Caki2 (cell line): Measurements from ENCODE around the gene ZDHHC9. TPM values are rescaled to one million over a fixed set of nuclear protein-coding genes. Genes with fewer than 3 reads are reported as not detected.

Experiments used
- DNase-seq: peaks from one replicate; pipeline ENCODE4 v3.0.0-alpha.2; 2015; ENCODE audit warnings: low read depth
- in situ Hi-C: cut with HindIII; loops from 2 replicates; pipeline ENCODE4 v1.10.0; 2016; ENCODE audit warnings: low sequenced_read_pairs, low pct_unique_long_range_greater_than_20kb, mixed read lengths
- total RNA-seq: library from RNA; depleted of rRNA; stranded (reverse); fragments of >200 nt; shearing (Covaris generic); gene quantifications from 2 replicates; pipeline ENCODE4 v1.2.3, GENCODE V29; 2014; ENCODE audit warnings: low replicate concordance

ZDHHC9 gene
- total RNA-seq, 1 experiment from 2014 or later, result 13.1 TPM

DNA sequence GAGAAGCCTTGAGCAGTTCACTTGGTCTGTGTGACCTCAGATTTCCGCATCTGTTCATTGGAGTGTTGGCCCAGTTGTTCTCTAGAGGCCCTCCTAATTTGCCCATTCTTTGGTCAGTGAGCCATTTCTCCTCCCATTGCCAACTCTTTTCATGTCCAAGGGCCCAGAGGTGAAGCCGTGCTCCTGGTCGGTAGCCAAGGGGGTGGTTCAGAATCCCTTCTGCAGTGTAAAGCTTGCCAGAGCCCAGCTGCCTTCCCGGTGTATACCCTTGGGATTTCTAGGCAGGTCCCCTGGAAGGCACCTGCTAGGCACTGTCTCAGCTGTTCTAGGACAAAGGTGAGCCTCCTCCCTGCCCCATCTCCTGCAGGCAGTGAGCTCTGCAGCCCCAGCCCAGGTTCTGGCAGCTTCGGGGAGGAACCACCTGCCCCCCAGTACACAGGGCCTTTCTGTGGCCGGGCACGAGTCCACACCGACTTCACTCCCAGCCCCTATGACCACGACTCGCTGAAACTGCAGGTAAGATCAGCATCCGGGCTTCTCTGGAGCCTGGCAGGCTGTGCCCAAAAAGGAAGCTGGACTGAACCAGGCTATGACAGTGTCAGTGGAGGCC lies 51.6 kb downstream of the ZDHHC9 start:
- in situ Hi-C loops, result no loop called here

DNA sequence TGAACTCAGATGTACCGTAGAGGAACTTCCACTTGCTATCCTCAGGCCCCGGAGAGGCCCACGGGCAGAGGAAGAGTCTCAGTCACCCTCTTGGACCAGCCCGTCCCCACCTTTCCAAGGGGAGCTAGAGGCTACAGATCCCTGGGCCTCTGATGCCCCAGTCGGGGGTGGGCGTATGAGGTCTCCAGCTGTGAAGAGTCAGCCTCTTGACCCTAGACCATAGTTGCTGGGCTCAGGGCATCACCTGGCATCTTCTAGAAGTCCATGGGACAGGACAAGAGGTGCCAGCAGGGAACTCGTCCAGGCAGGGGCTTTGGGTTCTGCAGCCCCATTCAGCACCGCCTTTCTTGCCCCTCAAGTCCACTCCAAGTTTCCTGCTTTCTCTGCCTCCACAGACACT lies 52.4 kb downstream of the ZDHHC9 start:
- in situ Hi-C loops, result no loop called here

More for the DNA sequence above, 51.6 kb downstream of the ZDHHC9 start:
- no peak for DNase-seq

DNA sequence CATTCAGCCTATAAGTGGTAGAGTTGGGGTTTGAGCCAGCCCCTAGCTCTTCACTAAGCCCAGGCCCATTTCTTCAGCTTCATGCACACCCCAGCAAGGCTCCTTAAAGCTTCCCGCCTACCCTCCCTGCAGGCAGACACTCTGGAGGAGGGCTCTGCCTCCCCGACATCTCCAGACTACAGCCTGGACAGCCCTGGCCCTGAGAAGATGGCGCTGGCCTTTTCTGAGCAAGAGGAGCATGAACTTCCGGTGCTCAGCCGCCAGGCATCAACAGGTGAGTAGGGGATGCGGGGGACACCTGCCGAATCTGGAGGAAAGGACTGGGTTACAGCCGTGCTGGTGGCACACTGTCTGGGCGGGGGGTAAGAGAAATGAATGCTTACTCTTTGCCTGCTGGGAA lies 52.9 kb downstream of the ZDHHC9 start:
- DNase-seq, result no peak
- in situ Hi-C loops, result no loop called here

More for the DNA sequence above, 52.4 kb downstream of the ZDHHC9 start:
- no peak for DNase-seq

DNA sequence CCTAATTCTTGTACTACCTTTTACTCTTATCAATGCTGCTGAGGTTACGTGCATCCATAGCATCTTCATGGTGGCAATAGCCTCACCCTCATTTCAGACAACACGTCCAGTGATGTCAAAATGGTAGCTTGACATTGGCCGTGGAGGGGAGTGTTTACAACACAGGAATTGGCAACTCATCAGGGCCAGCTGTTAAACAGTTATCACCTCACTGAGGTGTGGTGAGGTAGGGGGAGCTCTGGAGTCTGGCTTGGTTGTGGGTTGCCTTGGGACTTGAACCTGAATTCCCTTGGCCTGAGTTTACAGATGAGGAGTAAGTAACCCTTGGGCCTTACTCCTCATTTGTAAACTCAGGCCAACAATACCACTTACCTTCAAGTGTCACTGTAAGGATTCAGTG lies 53.5 kb downstream of the ZDHHC9 start:
- no peak for DNase-seq
- in situ Hi-C loops, result no loop called here

DNA sequence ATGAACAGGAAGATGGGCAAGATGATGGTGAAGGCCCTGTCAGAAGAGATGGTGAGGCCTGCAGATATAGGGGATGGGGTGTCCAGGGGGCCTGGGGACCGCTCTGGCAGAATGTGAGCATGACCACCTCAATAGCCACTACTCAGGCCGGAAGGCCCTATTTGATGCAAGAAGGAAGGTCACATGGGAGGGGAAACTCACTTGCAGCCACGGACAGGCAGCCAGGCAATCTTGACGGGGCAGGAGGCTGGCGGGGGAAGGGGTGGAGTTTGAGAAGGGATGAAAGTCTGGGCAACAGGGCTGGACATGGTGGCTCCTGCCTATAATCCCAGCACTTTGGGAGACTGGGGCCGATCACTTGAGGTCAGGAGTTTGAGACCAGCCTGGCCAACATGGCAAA lies 55.2 kb downstream of the ZDHHC9 start:
- in situ Hi-C loops, result no loop called here
- no peak for DNase-seq

DNA sequence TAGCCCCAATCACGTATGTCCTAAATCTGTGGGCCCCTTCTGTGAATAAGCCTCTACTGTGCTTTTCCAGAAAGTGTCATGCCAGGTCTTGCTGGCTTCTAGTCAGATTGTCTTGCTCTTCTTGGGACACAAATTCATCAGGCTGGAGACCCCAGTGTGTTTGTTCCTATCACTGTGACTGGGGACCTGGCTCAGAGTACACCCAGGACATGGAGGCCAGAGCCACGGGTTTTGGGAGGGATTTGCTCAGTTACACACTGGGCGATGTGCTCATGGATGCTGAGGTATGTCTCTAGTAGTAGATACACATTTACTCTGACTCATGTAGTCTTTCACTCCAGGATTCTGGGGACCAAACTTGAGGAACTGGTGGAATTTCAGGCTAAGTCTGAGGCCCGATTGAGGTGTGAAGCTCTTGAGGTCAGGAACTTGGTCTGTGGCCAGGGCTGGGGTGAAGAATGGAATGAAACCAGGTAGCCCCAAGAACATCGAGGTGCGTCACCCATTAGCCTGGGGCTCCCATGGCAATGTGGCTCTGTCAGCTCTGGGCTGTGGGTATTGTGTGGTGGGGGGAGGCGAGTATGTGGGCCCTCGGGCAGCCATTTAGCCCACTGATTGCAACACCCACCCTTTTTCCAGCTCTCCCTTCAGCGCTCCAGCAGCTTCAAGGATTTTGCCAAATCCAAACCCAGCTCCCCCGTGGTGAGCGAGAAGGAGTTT lies 56.2 kb downstream of the ZDHHC9 start:
- in situ Hi-C loops, result no loop called here
- DNase-seq, result no peak

DNA sequence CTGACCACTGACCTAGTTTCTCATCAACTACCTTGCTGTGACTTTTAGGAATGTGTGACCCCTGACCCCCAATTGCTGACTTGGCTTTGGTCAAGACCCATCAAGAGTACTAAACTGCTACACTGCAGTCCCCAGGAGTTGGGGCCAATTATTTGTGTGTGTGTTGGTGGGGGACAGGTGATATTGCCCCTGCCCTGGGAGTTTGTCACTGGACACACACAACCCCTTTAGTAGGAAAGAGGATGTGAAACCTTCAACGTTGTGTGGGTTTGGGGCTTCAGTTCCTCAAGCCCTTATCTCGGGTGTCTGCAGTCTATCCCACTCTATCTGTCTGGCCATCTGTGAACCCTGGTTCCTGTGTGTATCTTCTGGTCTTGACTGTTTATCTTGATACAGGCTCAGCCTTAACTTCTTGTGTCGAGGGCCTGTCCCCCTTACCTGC lies 57.5 kb downstream of the ZDHHC9 start:
- in situ Hi-C loops, result no loop called here
- DNase-seq, result no peak

DNA sequence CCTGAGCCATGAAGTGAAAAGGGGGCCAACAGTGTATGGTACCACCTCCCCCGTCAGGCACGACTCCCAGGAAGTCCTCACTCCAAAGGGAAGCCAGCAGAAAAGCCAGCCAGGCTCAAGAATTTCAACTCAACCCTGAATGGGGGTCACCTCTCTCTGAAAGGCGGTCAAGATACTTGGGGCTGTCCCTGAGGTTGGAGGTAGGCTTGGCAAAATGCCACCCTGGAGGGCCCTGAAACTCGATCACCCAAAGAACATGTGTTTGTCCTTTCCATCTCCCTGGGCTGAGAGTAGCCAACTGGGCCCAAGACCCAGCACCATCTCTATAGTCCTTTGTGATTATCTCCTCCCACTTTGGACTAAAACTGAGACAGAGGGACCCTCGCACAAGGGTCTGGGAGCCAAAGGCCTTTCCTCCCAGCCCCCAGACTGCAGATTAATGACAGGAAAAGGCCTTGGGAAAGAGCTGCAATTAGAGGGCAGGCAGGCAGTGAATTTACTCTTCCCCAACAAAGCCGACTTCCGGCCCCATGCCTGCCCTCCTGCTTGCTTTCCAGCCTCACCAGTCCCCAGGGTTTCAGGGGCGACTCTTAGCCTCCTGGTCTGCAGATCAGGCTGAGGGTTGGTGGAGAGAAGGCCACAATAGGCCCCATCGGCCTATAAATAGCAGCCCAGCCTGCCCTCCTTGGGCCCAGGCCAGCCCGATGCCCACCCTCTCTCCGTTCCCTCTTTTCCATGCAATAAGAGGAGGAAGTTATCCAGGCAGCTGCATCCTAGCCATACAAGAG lies 58.3 kb downstream of the ZDHHC9 start:
- in situ Hi-C loops, result no loop called here
- no peak for DNase-seq

DNA sequence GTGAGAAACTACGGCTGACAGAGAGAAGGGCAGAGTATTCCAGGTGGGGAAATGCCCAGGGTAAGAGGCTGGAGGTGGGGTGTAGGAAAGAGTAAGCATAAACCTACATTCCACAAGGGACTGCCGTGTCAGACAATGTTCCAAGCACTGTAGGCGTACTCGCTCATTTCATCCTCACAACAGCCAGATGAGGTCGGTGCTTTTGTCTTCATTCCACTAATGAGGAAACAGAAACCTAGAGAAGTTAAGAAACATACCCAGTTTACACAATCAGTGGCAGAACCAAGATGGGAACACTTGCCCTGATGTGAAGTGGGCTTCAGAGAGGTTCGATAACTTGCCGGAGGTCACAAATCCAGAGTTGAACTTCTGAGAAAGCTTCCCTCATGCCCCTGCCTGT lies 59.3 kb downstream of the ZDHHC9 start:
- in situ Hi-C loops, result no loop called here
- DNase-seq, result no peak

DNA sequence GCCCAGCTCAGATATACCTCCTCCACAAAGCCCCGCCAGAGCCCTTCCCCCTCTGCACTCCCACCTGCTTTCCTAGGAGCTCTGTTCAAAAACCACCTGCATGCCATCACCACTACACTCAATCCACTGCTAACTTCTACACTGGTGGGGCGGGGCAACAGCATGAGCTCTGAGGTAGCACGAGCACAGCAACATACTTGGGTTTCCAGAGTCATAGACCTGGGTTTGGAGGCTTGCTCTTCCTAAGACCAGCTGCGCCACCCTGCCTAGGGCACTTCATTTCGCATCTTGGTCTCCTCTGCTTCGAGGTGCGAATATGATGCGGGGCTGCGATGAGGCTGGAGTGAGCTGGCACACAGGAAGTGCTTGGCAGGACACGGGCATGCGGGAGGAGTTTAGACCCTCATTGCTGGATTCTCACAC lies 60.4 kb downstream of the ZDHHC9 start:
- no peak for DNase-seq
- in situ Hi-C loops, result no loop called here

DNA sequence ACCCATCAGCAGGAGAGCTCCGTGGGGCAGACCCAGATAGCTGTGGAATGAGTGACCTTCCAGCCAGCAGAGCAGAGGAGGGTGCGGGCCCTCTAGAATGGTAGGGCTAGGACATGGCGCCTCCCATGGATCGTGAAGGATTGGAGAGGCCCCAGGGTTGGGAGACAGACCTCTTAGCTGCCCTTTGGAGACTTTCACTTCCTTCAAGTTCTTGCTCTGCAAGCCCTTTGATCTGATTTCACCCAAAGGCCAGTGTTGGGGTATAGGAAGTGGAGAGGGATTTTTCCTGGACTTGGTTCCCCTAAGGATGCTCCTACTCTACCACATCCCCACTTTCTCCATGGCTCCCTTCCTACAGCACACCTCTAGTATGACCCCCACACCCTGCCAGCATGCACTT lies 61.0 kb downstream of the ZDHHC9 start:
- in situ Hi-C loops, result no loop called here
- DNase-seq, result no peak

DNA sequence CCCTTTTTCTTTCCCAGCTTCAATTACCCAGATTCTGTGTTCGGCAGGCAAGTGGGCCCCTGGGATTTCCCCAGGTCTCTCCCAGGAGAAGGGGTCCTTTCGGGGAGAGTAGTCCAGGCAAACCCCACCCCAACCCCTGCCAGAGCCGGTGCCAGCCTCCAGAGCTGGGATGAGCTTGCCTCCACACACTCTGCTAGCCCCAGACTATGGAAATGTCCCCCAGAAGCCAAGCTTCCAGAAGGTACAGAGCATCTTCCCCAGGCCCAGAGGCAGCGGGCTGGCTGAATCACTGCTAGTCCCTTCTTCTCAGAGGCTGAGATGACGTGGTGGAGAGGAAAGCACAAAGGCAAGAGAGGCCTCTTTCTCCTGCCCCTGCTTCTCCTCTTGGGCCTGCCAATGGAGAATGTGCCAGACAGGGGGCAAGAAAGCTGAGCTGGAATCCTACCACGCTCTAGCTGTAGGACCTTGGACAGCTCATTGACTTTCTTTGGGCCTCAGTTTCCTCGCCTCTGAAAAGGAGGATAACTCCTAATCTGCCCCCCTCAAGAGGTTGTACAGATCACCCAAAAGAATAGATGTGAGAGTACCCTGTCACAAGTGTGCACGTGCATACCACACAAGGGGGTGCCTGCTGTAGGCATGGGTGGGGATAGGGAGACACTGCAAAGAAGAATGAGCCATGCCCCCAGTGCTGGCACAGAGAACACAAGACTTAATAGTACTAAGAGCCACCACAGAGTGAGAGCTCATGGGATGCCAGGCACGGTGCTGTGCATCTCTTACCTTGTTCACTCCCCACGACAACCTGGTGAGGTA lies 61.8 kb downstream of the ZDHHC9 start:
- DNase-seq, result no peak
- in situ Hi-C loops, result no loop called here

DNA sequence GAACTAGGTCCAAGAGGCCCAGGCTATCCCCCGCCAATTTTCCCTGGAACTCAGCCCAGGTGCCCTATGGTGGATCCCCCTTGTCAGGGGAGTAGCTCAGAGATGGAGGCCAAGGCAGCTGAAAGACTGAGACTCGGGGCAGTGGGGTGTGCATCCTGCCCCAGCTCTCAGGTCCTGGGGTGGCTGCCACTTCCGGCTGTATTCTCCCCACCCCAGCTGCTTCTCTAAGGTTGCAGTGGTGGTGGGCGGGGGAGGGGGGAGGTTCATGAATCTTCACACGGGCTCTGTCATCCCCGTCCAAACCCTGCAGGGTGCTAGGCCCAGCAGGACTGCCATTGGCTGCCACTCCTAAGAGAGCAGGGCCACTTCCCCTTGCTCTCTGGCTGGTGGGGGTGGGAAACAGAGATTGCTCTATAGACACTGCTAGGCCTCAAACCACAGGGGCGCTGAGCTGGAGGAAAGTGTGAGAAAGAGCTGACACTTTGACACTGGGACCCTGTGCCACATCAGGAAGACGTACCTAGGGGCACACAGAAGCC lies 62.5 kb downstream of the ZDHHC9 start:
- no peak for DNase-seq
- in situ Hi-C loops, result no loop called here

DNA sequence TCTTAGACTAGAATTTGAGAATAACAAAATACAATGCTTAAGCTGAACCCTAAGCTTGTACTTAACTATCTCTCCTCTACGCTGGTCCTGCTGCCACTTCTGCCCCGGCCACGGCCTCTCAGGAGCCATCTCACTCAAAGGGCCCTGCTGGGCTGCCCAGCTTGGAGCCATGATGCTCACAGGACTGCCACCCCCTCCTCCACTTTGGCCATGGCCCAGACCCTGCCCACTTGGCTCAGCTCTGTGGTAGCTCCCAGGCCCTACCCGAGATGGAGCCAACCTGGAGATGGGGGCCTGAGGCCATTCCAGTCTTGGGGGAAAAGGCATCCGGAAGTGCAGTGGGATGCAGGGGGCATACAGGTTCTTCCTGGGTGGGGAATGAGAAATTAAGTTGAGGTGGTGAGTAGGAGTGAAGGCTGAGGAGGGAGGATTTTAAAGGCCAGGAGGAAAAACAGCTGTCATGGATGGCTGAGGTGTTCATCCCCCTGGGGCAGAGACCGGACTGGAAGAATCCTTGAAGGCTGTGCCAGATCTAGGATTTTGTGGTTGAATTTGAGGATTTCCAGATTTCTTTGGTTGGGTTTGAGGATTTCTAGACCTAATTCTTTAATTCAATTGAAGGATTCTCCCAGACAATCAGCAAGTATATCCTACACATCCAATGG lies 63.1 kb downstream of the ZDHHC9 start:
- DNase-seq, result no peak
- in situ Hi-C loops, result no loop called here

DNA sequence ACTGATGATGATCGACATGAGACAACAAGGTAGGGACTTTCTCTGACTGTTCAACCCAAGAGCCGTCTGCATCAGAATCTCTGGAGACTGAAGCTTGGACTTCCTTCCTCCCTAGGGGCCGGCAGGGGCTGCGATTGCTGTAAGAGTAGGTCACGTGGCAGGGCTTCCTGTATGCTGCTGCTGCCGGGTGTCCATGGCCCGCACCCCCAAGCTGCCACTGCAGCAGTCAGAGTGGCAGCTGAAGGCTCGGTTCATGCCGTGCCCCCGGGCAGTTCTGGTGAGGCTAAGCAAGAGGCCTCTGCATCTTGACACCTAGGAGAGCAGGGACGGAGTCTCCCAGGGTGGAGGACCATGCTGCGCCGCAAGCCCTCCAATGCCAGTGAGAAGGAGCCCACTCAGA lies 63.9 kb downstream of the ZDHHC9 start, which contains the start of gene SASH3:
Gene SASH3, plus strand, starts transcription at position 203 of the 400 bp plus-strand sequence. Its CDS starts 149 bp downstream, at position 352.
- no peak for DNase-seq
- in situ Hi-C loops, result no loop called here

DNA sequence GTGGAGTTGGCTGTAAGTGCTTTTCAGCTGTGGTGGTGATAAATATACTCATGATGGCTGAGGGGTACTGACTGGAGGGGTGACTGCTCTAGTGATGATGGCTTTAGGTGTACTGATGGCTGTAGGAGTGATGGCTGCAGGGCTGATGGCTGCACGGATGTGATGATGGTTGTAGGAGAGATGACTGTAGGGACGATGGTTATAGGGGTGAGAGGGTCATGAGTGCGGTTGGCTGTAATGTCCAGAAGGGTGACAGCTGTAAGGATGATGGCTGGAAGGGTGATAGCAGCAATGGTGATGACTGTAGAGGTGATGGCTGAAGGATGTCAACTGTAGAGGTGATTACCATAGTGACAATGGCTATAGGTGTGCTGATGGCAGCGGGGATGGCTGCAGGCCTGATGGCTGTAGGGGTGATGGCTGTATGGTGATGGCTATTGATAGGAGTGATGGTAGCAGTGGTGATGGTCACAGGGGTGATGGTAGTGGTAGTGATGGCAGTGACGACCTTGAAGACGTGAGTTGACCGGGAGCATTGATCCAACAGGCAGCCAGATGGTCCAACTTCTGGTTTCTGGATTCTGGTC lies 64.5 kb downstream of the ZDHHC9 start:
- DNase-seq, result no peak
- in situ Hi-C loops, result no loop called here
